ENCODE results near the gene COL19A1. TPM values are rescaled to one million over a fixed set of nuclear protein-coding genes. Genes with fewer than 3 reads are reported as not detected.
"Not testable (repeated sequence)": the region's sequence is repeated elsewhere in the genome, so short reads cannot be mapped to it uniquely, and the experiment has no call there.

Gene COL19A1
- polyA plus RNA-seq, 2 donors, result 0.02 to 0.04 TPM

GRCh38 chr6:69917834-69918233 is 51.5 kb downstream of the COL19A1 start:
- Histone ChIP-seq H3K9me3 (ENCODE audit: control insufficient read depth in 2 of 2, insufficient read depth in 1 of 2, low read depth in 1 of 2, low read length in 1 of 2) (no peaks in the 10 kb centered on the region), H3K27ac (ENCODE audit: low read depth in 2 of 2, low read length in 1 of 2) (no peak overlapping the region), H3K27me3 (ENCODE audit: control insufficient read depth in 1 of 2, insufficient read depth in 2 of 2, low read length in 2 of 2) (no peaks in the 10 kb centered on the region), H3K4me3 (ENCODE audit: low read depth in 1 of 2, low read length in 2 of 2) (no peak overlapping the region), H3K4me1 (ENCODE audit: control insufficient read depth in 2 of 2, insufficient read depth in 2 of 2, low read length in 1 of 2) (no peaks in the 10 kb centered on the region), H3K36me3 (ENCODE audit: control insufficient read depth in 2 of 2, insufficient read depth in 2 of 2, low read length in 1 of 2) (no peaks in the 10 kb centered on the region)
- WGBS, 2 donors, result 79 to 91% methylated on average over 1 of the region's 1 CpG

- no peaks in the 10 kb centered on the region for H3K9me3 ChIP-seq (ENCODE audit: control insufficient read depth in 2 of 2, insufficient read depth in 1 of 2, low read depth in 1 of 2, low read length in 1 of 2)
- 57 to 64% methylated on average over 5 of the region's 5 CpGs for WGBS, 2 donors
- H3K36me3 ChIP-seq (ENCODE audit: control insufficient read depth in 2 of 2, insufficient read depth in 2 of 2, low read length in 1 of 2), result no peaks in the 10 kb centered on the region
- H3K27ac ChIP-seq (ENCODE audit: low read depth in 2 of 2, low read length in 1 of 2), result no peak overlapping the region
- no peaks in the 10 kb centered on the region for H3K4me1 ChIP-seq (ENCODE audit: control insufficient read depth in 2 of 2, insufficient read depth in 2 of 2, low read length in 1 of 2)
- H3K4me3 ChIP-seq (ENCODE audit: low read depth in 1 of 2, low read length in 2 of 2), result no peak overlapping the region
- no peaks in the 10 kb centered on the region for H3K27me3 ChIP-seq (ENCODE audit: control insufficient read depth in 1 of 2, insufficient read depth in 2 of 2, low read length in 2 of 2)
Measured at GRCh38 chr6:69918813-69919475, 52.6 kb downstream of the COL19A1 start.

DNA sequence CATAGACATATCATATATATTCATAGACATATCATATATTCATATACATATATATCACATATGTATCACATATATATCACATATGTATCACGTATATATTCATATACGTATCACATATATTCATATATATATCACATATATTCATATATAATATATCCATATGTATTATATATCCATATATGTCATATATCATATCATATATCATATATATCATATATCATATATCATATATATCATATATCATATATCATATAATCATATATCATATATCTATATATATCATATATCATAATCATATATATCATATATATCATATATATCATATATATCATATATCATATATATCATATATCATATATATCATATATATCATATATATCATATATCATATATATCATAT is 54.7 kb downstream of the COL19A1 start:
- not testable (repeated sequence) for H3K27me3 ChIP-seq (ENCODE audit: control insufficient read depth in 1 of 2, insufficient read depth in 2 of 2, low read length in 2 of 2); H3K9me3 ChIP-seq (ENCODE audit: control insufficient read depth in 2 of 2, insufficient read depth in 1 of 2, low read depth in 1 of 2, low read length in 1 of 2); H3K36me3 ChIP-seq (ENCODE audit: control insufficient read depth in 2 of 2, insufficient read depth in 2 of 2, low read length in 1 of 2); H3K4me1 ChIP-seq (ENCODE audit: control insufficient read depth in 2 of 2, insufficient read depth in 2 of 2, low read length in 1 of 2); H3K4me3 ChIP-seq (ENCODE audit: low read depth in 1 of 2, low read length in 2 of 2); H3K27ac ChIP-seq (ENCODE audit: low read depth in 2 of 2, low read length in 1 of 2)
- WGBS, 2 donors, result 95 to 97% methylated on average over 2 of the region's 2 CpGs

DNA sequence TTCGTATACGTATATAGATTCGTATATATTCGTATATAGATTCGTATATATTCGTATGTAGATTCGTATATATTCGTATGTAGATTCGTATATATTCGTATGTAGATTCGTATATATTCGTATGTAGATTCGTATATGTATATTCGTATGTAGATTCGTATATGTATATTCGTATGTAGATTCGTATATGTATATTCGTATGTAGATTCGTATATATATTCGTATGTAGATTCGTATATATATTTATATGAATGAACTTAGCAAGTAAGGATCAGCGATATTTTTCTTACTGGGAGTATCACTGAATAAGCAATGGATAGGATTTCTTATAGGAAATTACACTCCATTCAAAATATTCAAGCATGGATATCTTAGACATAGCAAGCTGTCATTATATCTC is 55.3 kb downstream of the COL19A1 start:
- H3K27ac ChIP-seq (ENCODE audit: low read depth in 2 of 2, low read length in 1 of 2); H3K9me3 ChIP-seq (ENCODE audit: control insufficient read depth in 2 of 2, insufficient read depth in 1 of 2, low read depth in 1 of 2, low read length in 1 of 2); H3K27me3 ChIP-seq (ENCODE audit: control insufficient read depth in 1 of 2, insufficient read depth in 2 of 2, low read length in 2 of 2); H3K4me3 ChIP-seq (ENCODE audit: low read depth in 1 of 2, low read length in 2 of 2); H3K4me1 ChIP-seq (ENCODE audit: control insufficient read depth in 2 of 2, insufficient read depth in 2 of 2, low read length in 1 of 2); H3K36me3 ChIP-seq (ENCODE audit: control insufficient read depth in 2 of 2, insufficient read depth in 2 of 2, low read length in 1 of 2): not testable (repeated sequence)
- WGBS, 2 donors, result 95 to 97% methylated on average over 22 of the region's 22 CpGs

GRCh38 chr6:69926745-69927144 is 60.4 kb downstream of the COL19A1 start:
- Histone ChIP-seq H3K4me3 (ENCODE audit: low read depth in 1 of 2, low read length in 2 of 2) (no peak overlapping the region), H3K4me1 (ENCODE audit: control insufficient read depth in 2 of 2, insufficient read depth in 2 of 2, low read length in 1 of 2) (no peaks in the 10 kb centered on the region), H3K36me3 (ENCODE audit: control insufficient read depth in 2 of 2, insufficient read depth in 2 of 2, low read length in 1 of 2) (no peaks in the 10 kb centered on the region), H3K27ac (ENCODE audit: low read depth in 2 of 2, low read length in 1 of 2) (no peak overlapping the region), H3K27me3 (ENCODE audit: control insufficient read depth in 1 of 2, insufficient read depth in 2 of 2, low read length in 2 of 2) (no peaks in the 10 kb centered on the region), H3K9me3 (ENCODE audit: control insufficient read depth in 2 of 2, insufficient read depth in 1 of 2, low read depth in 1 of 2, low read length in 1 of 2) (no peaks in the 10 kb centered on the region)
- 64 to 87% methylated on average over 1 of the region's 1 CpG for WGBS, 2 donors

GRCh38 chr6:69933239-69933638 is 66.9 kb downstream of the COL19A1 start:
- 4 to 8% methylated on average over 1 of the region's 1 CpG for WGBS, 2 donors
- Histone ChIP-seq H3K9me3 (ENCODE audit: control insufficient read depth in 2 of 2, insufficient read depth in 1 of 2, low read depth in 1 of 2, low read length in 1 of 2) (no peaks in the 10 kb centered on the region), H3K27ac (ENCODE audit: low read depth in 2 of 2, low read length in 1 of 2) (no peak overlapping the region), H3K36me3 (ENCODE audit: control insufficient read depth in 2 of 2, insufficient read depth in 2 of 2, low read length in 1 of 2) (no peaks in the 10 kb centered on the region), H3K4me1 (ENCODE audit: control insufficient read depth in 2 of 2, insufficient read depth in 2 of 2, low read length in 1 of 2) (no peaks in the 10 kb centered on the region), H3K4me3 (ENCODE audit: low read depth in 1 of 2, low read length in 2 of 2) (no peak overlapping the region), H3K27me3 (ENCODE audit: control insufficient read depth in 1 of 2, insufficient read depth in 2 of 2, low read length in 2 of 2) (no peaks in the 10 kb centered on the region)

GRCh38 chr6:69935079-69935478 is 68.7 kb downstream of the COL19A1 start:
- Histone ChIP-seq H3K9me3 (ENCODE audit: control insufficient read depth in 2 of 2, insufficient read depth in 1 of 2, low read depth in 1 of 2, low read length in 1 of 2) (no peaks in the 10 kb centered on the region), H3K27ac (ENCODE audit: low read depth in 2 of 2, low read length in 1 of 2) (no peak overlapping the region), H3K27me3 (ENCODE audit: control insufficient read depth in 1 of 2, insufficient read depth in 2 of 2, low read length in 2 of 2) (no peaks in the 10 kb centered on the region), H3K4me1 (ENCODE audit: control insufficient read depth in 2 of 2, insufficient read depth in 2 of 2, low read length in 1 of 2) (no peaks in the 10 kb centered on the region), H3K36me3 (ENCODE audit: control insufficient read depth in 2 of 2, insufficient read depth in 2 of 2, low read length in 1 of 2) (no peaks in the 10 kb centered on the region), H3K4me3 (ENCODE audit: low read depth in 1 of 2, low read length in 2 of 2) (no peak overlapping the region)
- 65 to 84% methylated on average over 1 of the region's 1 CpG for WGBS, 2 donors

DNA sequence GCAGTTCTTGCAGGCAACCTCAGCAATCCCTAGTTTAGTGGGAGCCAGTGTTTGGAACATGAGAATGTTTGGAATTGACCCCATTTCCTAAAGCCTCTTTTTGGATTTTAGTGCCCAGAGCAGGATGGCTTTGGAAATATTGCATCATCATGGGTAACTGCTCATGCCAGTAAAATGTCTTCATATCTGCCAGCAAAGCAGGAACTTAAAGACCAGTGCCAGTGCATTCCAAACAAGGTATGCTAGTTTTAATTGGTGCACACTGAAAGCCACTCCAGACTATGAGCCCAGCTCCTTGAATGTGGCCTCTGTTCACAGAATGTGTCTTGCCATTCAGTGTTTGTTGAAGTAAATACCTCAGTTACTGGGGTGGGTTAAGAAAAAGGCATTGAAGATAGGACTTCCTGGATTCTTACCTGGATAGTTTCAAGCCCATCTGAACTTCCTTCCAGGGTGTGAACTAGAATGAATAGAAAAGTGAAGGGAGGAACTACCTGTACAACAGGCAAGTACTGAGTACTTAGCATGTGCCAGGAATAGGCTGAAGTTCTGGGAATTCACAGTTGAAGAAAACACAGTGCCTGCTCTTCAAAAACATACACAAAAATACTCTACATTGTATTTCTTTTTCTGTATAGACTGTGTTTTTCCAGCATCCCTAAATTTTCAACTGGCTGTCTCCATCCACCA is 70.5 kb downstream of the COL19A1 start:
- no peak overlapping the region for H3K4me3 ChIP-seq (ENCODE audit: low read depth in 1 of 2, low read length in 2 of 2)
- no peaks in the 10 kb centered on the region for H3K4me1 ChIP-seq (ENCODE audit: control insufficient read depth in 2 of 2, insufficient read depth in 2 of 2, low read length in 1 of 2)
- no peaks in the 10 kb centered on the region for H3K27me3 ChIP-seq (ENCODE audit: control insufficient read depth in 1 of 2, insufficient read depth in 2 of 2, low read length in 2 of 2)
- H3K27ac ChIP-seq (ENCODE audit: low read depth in 2 of 2, low read length in 1 of 2), result no peak overlapping the region
- H3K9me3 ChIP-seq (ENCODE audit: control insufficient read depth in 2 of 2, insufficient read depth in 1 of 2, low read depth in 1 of 2, low read length in 1 of 2), result no peaks in the 10 kb centered on the region
- no peaks in the 10 kb centered on the region for H3K36me3 ChIP-seq (ENCODE audit: control insufficient read depth in 2 of 2, insufficient read depth in 2 of 2, low read length in 1 of 2)

DNA sequence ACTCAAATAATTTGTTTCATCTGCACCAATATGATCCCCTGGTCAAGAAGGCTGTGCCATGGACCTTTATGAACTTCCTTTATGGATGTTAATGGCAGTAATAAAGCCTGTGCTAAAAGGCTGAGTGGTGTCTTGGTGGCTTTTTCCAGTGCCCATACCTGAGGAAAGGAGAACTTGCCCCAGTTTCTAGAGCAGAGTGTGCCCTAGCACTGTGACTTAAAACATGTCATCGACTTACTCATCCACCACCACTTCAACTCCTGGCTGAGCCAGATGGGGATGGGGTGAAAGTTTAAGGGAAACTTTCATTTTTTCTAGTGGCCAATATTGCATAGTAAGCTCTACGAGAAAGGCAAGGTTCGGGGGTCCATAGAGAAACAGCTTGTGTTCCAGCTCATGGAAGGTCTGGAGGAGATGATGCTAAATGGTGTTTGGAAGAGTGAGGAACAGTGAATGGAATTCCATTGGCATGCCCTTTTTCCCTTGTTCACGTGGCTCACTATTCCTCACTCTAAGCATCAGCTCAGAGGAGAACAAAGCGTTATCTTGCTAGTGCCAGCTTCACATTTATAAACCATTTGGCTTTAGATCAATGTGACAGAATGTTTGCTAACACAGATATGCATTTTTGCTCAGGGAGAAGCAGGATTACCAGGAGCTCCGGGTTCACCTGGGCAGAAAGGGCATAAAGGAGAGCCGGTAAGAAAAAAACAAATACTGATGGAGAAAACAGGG is 71.2 kb downstream of the COL19A1 start:
- WGBS, 2 donors, result 61 to 65% methylated on average over 7 of the region's 7 CpGs
- Histone ChIP-seq H3K27me3 (ENCODE audit: control insufficient read depth in 1 of 2, insufficient read depth in 2 of 2, low read length in 2 of 2) (no peaks in the 10 kb centered on the region), H3K4me3 (ENCODE audit: low read depth in 1 of 2, low read length in 2 of 2) (no peak overlapping the region), H3K9me3 (ENCODE audit: control insufficient read depth in 2 of 2, insufficient read depth in 1 of 2, low read depth in 1 of 2, low read length in 1 of 2) (no peaks in the 10 kb centered on the region), H3K27ac (ENCODE audit: low read depth in 2 of 2, low read length in 1 of 2) (no peak overlapping the region), H3K36me3 (ENCODE audit: control insufficient read depth in 2 of 2, insufficient read depth in 2 of 2, low read length in 1 of 2) (no peaks in the 10 kb centered on the region), H3K4me1 (ENCODE audit: control insufficient read depth in 2 of 2, insufficient read depth in 2 of 2, low read length in 1 of 2) (no peaks in the 10 kb centered on the region)

All from esophagus (tissue), 2 donors.